KOPT-K1 (cell line): Measurements from ENCODE around the gene TRH.

Source experiments
- H3K27ac ChIP-seq: fragments of 200-600 bp; sonication (generic); 2 replicates; pipeline ENCODE4 v1.5.1; 2016; ENCODE audit warnings: antibody characterized with exemption, mild to moderate bottlenecking, low read depth, low read length; ENCODE audit not compliant: poor library complexity, severe bottlenecking
- H3K36me3 ChIP-seq: fragments of 200-600 bp; sonication (generic); 2 replicates; pipeline ENCODE4 v1.5.1; 2017; ENCODE audit warnings: antibody characterized with exemption, mild to moderate bottlenecking, low read length, moderate library complexity; ENCODE audit not compliant: insufficient read depth
- H3K9me3 ChIP-seq: fragments of 200-600 bp; sonication (generic); 2 replicates; pipeline ENCODE4 v1.5.1; 2017; ENCODE audit warnings: antibody characterized with exemption, low read length, mild to moderate bottlenecking; ENCODE audit not compliant: insufficient read depth, poor library complexity, severe bottlenecking

Gene TRH, protein sequence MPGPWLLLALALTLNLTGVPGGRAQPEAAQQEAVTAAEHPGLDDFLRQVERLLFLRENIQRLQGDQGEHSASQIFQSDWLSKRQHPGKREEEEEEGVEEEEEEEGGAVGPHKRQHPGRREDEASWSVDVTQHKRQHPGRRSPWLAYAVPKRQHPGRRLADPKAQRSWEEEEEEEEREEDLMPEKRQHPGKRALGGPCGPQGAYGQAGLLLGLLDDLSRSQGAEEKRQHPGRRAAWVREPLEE

DNA sequence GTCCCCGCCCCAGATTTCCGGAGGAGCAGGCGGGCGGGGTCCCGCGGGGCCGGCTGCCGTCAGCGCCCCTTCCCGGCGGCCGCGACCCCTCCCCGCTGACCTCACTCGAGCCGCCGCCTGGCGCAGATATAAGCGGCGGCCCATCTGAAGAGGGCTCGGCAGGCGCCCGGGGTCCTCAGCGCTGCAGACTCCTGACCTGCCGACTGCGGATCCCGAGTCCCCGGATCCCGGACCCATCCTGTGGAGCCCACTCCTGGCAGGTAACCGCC lies at the start of gene TRH:
TSS of gene TRH (plus strand) at position 157 of the 269 bp plus-strand sequence. CDS start 1,097 bp downstream, outside the sequence.
- H3K36me3 ChIP-seq = no peaks in the 10 kb centered on the region
- H3K27ac ChIP-seq = no peak within 1 kb of the TSS
- H3K9me3 ChIP-seq = no peaks in the 10 kb centered on the region

DNA sequence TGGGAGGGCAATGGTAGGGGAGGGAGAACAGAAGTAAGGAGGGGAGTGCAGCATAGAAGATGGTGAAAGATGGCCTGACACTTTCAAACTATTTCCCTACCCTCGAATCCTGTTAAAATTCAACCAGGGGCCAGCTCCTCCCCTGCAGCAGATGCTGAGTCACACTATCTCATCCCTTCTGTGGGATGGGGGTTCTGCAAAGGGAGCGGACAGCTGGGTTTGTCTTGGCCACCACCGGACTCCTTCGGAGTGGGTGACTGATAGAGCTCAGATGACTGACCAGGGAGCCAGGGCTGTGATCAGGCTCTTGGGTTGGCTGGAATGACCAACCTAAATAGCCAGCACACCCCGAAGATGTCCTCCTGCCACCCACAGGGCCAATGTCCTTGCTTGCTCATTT lies 47.4 kb upstream of the TRH start:
- Histone ChIP-seq H3K36me3 (no peaks in the 10 kb centered on the region), H3K9me3 (peaks cover 22% of the 10 kb centered on the region), H3K27ac (no peak overlapping the region)

DNA sequence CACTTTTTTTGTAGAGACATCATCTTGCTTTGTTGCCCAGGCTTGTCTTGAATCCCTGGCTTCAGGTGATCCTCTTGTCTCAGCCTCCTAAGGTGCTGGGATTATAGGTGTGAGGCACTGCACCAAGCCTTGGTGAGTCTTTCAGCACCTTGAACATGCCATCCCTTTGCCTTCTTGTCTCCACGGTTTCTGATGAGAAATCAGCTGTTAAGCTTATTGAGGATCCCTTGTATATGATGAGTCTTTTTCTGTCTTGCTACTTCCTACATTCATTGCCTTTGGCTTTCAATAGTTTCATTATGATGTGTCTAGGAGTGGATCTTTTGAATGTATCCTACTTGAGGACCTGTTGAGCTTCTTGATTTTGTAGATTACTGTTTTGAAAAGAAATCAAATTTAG lies 45.1 kb upstream of the TRH start:
- Histone ChIP-seq H3K36me3 (no peaks in the 10 kb centered on the region), H3K9me3 (peaks cover 22% of the 10 kb centered on the region), H3K27ac (no peak overlapping the region)

DNA sequence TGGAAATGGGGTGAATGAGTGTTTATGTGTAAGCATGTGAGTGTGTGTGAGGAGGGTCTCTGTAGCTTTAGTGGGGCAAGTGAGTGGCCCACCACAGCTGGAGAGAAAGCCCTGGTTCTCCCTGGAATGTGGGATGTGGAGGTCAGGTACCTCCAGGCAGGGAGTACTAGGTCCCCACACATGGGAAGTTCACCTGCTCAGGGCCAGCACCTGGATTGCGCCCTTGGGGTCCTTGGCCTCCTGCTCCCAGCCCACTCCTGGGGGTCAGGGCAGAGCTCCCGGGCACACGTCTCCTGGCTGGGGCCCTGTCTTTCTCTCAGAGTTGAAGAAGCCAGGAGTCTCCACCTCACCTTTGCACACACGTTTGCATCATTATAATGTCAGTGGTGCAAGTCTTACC lies 41.0 kb upstream of the TRH start:
- no peak overlapping the region for H3K27ac ChIP-seq
- no peaks in the 10 kb centered on the region for H3K36me3 ChIP-seq
- peaks cover 22% of the 10 kb centered on the region for H3K9me3 ChIP-seq

DNA sequence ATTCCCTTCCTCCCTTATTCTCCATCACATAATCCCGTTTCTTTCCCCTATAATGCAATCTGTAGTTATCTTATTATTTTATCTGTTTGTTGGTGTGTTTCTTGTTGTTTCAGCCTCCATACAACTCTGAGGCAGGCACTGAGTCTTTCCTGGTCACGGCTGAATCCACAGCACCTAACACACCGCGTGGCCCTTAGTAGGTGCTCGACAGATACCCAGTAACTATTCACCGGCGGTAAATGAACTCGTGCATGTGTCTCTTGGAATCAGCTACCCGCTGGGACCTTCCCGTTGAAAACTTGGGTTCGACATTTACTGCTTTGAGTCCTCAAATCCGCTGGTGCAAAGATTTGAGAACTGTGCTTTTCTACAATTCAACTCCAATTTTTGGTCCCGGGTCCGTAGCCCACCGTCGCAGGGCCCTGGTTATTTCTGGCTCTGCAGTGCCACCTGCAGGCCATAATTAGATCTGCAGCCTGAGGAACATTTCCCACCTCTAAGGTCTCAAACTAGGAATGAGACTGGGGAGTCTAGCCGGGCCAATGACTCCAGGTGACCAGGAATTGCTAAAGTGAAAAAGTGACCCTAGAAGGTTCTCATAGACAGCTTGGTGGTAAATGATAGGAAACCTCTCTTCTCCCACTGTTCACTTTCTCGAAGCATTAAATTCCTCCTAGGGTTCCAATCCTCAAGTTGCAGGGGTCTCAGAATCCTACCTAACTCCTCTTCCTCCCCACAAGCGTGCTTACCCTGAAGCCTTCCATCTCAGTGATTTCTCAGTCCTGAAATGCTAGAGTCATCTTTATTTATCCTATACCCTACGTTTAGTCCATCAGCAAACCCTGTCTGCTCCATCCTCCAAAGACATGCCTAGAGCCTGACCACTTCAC lies 40.0 kb upstream of the TRH start:
- Histone ChIP-seq H3K27ac (no peak overlapping the region), H3K9me3 (peaks cover 18% of the 10 kb centered on the region)

DNA sequence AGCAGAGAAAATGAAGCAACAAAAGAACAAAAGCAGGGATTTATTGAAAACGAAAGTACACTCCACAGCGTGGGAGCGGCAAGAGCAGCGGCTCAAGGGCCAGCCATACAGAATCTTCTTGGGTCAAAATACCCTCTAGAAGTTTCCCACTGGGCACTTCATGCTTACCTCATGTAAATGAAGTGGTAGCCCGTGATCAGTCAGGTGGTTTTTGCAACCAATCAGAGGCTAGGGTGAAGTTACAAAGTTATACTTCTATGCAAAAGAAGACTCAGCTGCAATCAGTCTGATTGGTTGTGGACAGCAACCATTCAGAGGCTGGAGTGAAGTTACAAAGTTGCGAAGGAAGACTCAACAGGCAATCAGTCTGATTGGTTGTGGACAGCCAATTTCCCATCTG lies 37.8 kb upstream of the TRH start:
- Histone ChIP-seq H3K9me3 (peaks cover under 1% of the 10 kb centered on the region), H3K27ac (peak overlapping the region; percentile 33), H3K36me3 (no peaks in the 10 kb centered on the region)

More for the DNA sequence above, 40.0 kb upstream of the TRH start:
- no peaks in the 10 kb centered on the region for H3K36me3 ChIP-seq

DNA sequence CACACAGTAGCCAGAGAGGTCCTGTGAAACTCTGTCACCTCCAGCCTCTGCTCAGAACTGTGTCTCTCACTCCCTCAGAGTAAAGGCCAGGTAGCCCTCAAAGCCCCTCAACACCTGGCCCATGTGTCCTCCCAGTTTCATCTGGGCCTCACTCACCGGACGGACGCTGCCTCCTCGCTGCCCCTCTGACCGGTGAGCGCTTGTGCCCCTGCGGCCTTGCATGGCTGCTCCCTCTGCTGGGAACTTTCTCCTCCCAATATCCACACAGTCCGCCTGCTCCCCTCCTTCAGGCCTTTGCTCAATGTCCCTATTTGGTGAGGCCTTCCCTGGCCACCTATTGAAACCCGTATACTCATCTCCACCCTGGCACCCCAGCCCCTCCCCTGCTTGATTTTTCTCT lies 36.8 kb upstream of the TRH start:
- Histone ChIP-seq H3K27ac (no peak overlapping the region), H3K36me3 (no peaks in the 10 kb centered on the region), H3K9me3 (no peaks in the 10 kb centered on the region)

DNA sequence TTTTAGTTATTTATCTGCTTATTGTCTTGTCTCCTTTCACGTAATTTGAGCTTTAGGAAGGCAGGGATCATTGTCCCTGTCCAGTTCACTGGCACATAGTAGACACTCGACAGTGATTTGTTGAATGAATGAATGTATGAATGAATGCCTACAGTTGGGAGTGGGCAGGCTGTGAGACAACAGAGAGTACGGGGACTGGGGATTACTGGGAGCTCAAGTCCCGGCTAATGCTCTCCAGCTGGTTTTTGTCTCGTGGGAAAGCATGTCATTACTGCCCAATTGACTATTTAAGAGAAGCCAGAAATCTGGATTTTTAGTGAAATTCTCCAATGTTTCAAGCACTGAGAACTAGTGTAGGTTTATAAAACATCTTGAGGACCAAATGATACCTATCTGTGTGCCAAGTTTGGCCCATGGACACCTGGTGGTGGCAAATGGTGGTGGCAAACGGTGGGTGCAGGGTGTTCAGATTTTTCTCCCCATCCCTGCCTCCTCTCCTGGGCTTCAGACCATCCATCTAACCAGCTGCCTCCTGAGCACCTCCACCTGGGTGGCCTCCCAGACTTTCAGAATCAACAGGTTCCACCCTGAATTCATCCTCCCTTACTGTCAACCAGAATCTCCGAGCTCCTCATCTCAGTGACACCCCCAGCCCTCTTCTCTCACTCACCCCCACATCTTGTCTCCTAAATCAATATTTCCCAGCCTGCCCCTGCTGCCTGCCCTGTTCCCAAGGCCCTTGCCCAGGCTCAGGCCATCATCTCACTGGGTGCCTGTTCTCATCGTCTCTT lies 36.2 kb upstream of the TRH start:
- Histone ChIP-seq H3K36me3 (no peaks in the 10 kb centered on the region), H3K9me3 (no peaks in the 10 kb centered on the region), H3K27ac (no peak overlapping the region)

DNA sequence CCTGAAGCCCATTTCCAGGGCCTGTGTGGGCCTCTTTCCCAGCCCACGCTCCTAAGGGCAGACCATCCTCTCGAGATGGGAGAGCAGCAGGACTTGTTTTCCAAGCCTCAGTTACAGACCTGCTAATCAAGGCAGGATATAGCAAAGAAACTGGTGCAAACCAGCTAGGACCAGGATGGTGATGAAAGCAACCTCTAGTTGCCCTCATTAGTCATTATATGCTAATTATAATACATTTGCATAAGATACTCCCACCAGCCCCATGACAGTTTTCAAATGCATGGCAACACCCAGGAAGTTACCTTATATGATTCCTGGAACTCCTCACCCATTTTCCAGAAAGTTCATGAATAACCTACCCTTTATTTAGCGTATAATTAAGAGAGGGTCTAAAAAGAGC lies 34.4 kb upstream of the TRH start:
- no peaks in the 10 kb centered on the region for H3K9me3 ChIP-seq

DNA sequence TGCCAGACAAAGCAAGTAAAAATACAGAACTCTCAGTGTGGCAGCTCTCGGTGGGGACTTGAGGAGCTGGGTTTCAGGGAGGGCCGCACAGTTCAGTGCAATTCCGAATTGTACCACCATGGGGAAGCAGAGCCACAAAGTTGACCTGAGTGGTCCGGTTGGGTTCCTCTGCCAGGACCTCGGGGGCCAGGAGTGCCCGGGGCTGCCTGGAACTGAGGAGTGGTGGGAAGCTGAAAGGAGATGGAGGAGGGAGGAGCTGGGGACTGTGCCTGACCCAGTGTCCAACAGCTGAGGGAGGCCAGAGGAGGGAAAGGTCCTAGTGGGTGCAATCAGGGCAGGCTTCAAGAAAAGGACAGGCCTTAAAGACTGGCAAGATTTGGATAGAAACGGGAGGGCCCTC lies 32.2 kb upstream of the TRH start:
- Histone ChIP-seq H3K9me3 (no peaks in the 10 kb centered on the region), H3K36me3 (no peaks in the 10 kb centered on the region)

More for the DNA sequence above, 34.4 kb upstream of the TRH start:
- Histone ChIP-seq H3K27ac (no peak overlapping the region), H3K36me3 (no peaks in the 10 kb centered on the region)

DNA sequence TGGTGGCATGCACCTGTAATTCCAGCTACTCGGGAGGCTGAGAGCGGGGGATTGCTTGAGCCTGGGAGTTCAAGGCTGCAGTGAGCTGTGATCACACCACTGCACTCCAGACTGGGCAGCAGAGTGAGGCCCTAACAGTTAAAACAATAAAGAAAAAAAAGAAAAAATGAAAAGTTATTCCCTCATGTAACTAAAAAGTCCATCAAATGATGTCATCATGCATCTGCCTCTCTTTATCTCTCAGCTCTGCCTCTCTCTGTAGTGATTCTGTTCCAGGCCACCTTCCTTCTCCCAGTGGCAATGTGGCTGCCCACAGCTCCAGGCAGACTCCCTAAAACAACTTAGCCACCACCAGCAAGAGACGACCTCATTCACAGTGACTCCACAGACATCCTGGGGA lies 31.5 kb upstream of the TRH start:
- Histone ChIP-seq H3K36me3 (no peaks in the 10 kb centered on the region), H3K9me3 (no peaks in the 10 kb centered on the region), H3K27ac (no peak overlapping the region)

More for the DNA sequence above, 32.2 kb upstream of the TRH start:
- no peak overlapping the region for H3K27ac ChIP-seq

DNA sequence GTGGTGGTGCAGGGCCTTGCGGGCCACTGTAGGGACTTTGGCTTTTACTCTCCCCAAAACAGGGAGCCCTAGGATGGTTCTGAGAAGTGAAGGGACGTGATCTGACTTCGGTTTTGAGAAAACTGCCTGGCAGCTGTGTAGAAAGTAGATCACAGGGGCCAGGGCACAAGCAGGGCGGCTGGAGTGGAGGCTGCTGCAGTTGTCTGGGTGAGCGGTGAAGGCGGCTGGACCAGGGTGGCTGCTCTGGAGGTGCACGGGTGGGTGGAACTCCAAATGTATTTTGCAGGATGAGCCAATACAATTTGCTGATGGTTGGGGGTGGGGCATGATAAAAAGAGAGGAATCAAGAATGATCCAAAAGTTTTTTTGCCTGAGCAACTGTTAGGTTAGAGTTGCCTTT lies 29.8 kb upstream of the TRH start:
- Histone ChIP-seq H3K27ac (no peak overlapping the region), H3K9me3 (no peaks in the 10 kb centered on the region), H3K36me3 (no peaks in the 10 kb centered on the region)

DNA sequence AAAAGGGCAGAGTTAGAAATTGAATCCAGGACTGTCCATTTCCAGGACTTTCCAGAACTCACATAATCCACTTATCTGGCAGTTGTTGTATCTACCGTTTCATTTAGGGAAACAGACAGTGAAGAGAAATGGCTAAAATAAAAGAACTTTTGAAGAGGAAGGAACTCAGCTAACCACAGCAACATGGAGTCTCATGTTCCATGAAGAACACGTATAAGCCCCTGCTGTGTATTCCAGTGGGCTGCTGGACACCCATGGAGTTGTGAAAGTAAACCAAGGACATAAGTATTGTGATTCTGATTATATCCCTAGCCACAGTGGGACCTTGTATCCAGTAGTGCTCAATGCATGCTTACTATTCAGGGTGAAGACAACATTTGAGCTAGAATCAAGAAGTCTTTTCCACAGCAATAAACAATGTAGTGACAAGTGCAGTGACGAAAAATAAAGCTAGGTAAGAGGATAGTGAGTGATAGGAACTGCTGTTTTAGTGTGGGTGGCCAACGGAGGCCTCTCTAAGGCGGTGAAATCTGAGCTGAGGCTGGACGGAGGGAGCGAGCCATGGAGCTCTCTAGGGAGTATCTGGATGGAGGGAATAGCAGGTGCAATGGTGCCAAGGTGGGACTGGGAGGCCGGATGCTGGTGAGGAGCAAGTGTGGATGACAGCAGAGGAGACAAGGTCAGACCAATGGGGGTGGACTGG lies 26.8 kb upstream of the TRH start:
- H3K27ac ChIP-seq = no peak overlapping the region
- H3K36me3 ChIP-seq = no peaks in the 10 kb centered on the region
- H3K9me3 ChIP-seq = no peaks in the 10 kb centered on the region

DNA sequence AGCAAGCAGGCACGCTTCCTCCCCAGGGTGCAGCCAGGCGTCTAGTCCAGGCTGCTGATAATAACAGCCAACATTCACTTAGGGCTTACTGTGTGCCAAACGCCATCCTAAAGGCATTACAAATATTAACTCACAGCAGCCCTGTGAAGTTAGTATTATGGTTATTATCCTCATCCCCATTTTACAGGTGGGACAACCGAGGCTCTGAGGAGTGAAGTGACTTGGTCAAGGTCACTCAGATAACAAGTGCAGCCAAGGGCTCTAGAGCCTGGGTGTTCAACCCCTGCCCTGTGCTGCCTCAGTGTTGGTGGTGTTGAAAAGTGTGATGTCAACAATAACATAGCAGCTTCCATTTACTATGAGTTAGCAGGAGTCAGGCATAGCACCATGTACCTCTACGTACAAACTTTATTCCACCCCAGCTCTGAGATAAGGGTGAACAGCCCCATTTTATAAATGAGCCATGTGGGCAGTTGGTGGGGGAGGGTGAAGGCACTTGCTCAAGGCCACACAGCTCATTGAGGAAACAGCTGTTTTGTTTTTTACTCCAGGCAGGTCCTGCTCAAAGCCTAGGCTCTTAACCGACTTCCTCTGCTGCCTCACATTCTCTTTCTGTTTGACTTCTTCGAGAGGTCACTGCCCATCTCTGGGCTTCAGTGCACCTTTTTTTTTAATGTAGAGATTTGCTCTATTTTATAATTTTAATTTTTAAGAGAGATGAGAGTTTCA lies 24.0 kb upstream of the TRH start:
- no peaks in the 10 kb centered on the region for H3K36me3 ChIP-seq
- H3K9me3 ChIP-seq = no peaks in the 10 kb centered on the region
- H3K27ac ChIP-seq = no peak overlapping the region
